H9 (cell line): Measurements from ENCODE around the gene KCTD16. TPM values are rescaled to one million over a fixed set of nuclear protein-coding genes. Genes with fewer than 3 reads are reported as not detected.

Experiments used
- DNase-seq: peaks from one replicate; pipeline ENCODE4 v3.0.0-alpha.2; 2017
- H2AFZ ChIP-seq: one replicate; pipeline ENCODE4 v1.6.1; 2013; ENCODE audit warnings: mild to moderate bottlenecking, low read length, control low read depth, moderate library complexity
- H2AK5ac ChIP-seq: 2 replicates; pipeline ENCODE4 v1.6.1; 2013; ENCODE audit warnings: low read length, control low read depth, mixed read lengths; ENCODE audit not compliant: insufficient read length
- H2BK120ac ChIP-seq: one replicate; pipeline ENCODE4 v1.6.1; 2013; ENCODE audit warnings: low read depth, mild to moderate bottlenecking, low read length, control low read depth, inconsistent platforms; ENCODE audit not compliant: poor library complexity, severe bottlenecking
- H2BK12ac ChIP-seq: 2 replicates; pipeline ENCODE4 v1.6.1; 2013; ENCODE audit warnings: low read length, control low read depth, mixed read lengths, low read depth; ENCODE audit not compliant: insufficient read length
- H2BK15ac ChIP-seq: 2 replicates; pipeline ENCODE4 v1.6.1; 2013; ENCODE audit warnings: low read depth, low read length, control low read depth
- H2BK20ac ChIP-seq: one replicate; pipeline ENCODE4 v1.6.1; 2013; ENCODE audit warnings: low read depth, mild to moderate bottlenecking, low read length, control low read depth, inconsistent platforms; ENCODE audit not compliant: poor library complexity, severe bottlenecking
- H2BK5ac ChIP-seq: 2 replicates; pipeline ENCODE4 v1.6.1; 2013; ENCODE audit warnings: low read length, control low read depth, mixed read lengths; ENCODE audit not compliant: insufficient read length
- H3K14ac ChIP-seq: 2 replicates; pipeline ENCODE4 v1.6.1; 2013; ENCODE audit warnings: low read length, control low read depth; ENCODE audit not compliant: insufficient read depth
- H3K18ac ChIP-seq: 2 replicates; pipeline ENCODE4 v1.6.1; 2013; ENCODE audit warnings: low read depth, mild to moderate bottlenecking, mixed read lengths, low read length, control low read depth; ENCODE audit not compliant: insufficient read length
- H3K23ac ChIP-seq: 2 replicates; pipeline ENCODE4 v1.6.1; 2013; ENCODE audit warnings: low read length, control low read depth, mixed read lengths, low read depth; ENCODE audit not compliant: insufficient read length
- H3K23me2 ChIP-seq: 2 replicates; pipeline ENCODE4 v1.6.1; 2013; ENCODE audit warnings: low read depth, mild to moderate bottlenecking, mixed read lengths, low read length, control low read depth; ENCODE audit not compliant: insufficient read length, poor library complexity, severe bottlenecking
- H3K27ac ChIP-seq: 2 replicates; pipeline ENCODE4 v1.5.1; 2013; ENCODE audit warnings: low read length, control low read depth, mixed read lengths, low read depth; ENCODE audit not compliant: insufficient read length
- H3K27me3 ChIP-seq: 2 replicates; pipeline ENCODE4 v1.6.1; 2013; ENCODE audit warnings: low read length, control low read depth, inconsistent platforms; ENCODE audit not compliant: insufficient read depth
- H3K4ac ChIP-seq: 2 replicates; pipeline ENCODE4 v1.6.1; 2013; ENCODE audit warnings: low read depth, mild to moderate bottlenecking, control low read depth, inconsistent platforms, low read length, moderate library complexity
- H3K4me1 ChIP-seq: 2 replicates; pipeline ENCODE4 v1.6.1; 2013; ENCODE audit warnings: low read length, control low read depth, inconsistent platforms; ENCODE audit not compliant: insufficient read depth
- H3K4me2 ChIP-seq: 2 replicates; pipeline ENCODE4 v1.6.1; 2013; ENCODE audit warnings: low read length, control low read depth, mixed read lengths; ENCODE audit not compliant: insufficient read length, insufficient read depth
- H3K56ac ChIP-seq: 2 replicates; pipeline ENCODE4 v1.6.1; 2013; ENCODE audit warnings: low read depth, mild to moderate bottlenecking, mixed read lengths, low read length, control low read depth; ENCODE audit not compliant: insufficient read length
- H3K79me1 ChIP-seq: 2 replicates; pipeline ENCODE4 v1.6.1; 2013; ENCODE audit warnings: low read depth, mild to moderate bottlenecking, moderate library complexity, low read length, control low read depth, inconsistent platforms; ENCODE audit not compliant: insufficient read depth, poor library complexity, severe bottlenecking
- H3K79me2 ChIP-seq: 2 replicates; pipeline ENCODE4 v1.6.1; 2013; ENCODE audit warnings: low read length, control low read depth, inconsistent platforms; ENCODE audit not compliant: insufficient read depth
- H3K9ac ChIP-seq: 2 replicates; pipeline ENCODE4 v1.6.1; 2013; ENCODE audit warnings: low read length, control low read depth, mixed read lengths; ENCODE audit not compliant: insufficient read length; ENCODE audit errors: extremely low read depth
- H3K9me3 ChIP-seq: one replicate; pipeline ENCODE4 v1.6.1; 2013; ENCODE audit warnings: low read depth, low read length, inconsistent platforms; ENCODE audit not compliant: control insufficient read depth
- H3T11ph ChIP-seq: one replicate; pipeline ENCODE4 v1.6.1; 2013; ENCODE audit warnings: mild to moderate bottlenecking, low read length, control low read depth, inconsistent platforms
- H4K20me1 ChIP-seq: one replicate; pipeline ENCODE4 v1.6.1; 2013; ENCODE audit not compliant: control insufficient read depth, insufficient read length, insufficient read depth
- H4K5ac ChIP-seq: 2 replicates; pipeline ENCODE4 v1.6.1; 2013; ENCODE audit warnings: low read depth, mild to moderate bottlenecking, mixed read lengths, low read length, control low read depth; ENCODE audit not compliant: insufficient read length
- H4K8ac ChIP-seq: replicated peaks from 2 replicates; pipeline ENCODE4 v1.6.1; 2013; ENCODE audit warnings: low read length, control low read depth, mixed read lengths, low read depth; ENCODE audit not compliant: insufficient read length
- H4K91ac ChIP-seq: 2 replicates; pipeline ENCODE4 v1.6.1; 2013; ENCODE audit warnings: low read depth, mild to moderate bottlenecking, moderate library complexity, mixed read lengths, low read length, control low read depth; ENCODE audit not compliant: insufficient read length
- H3K27ac Mint-ChIP-seq, 3 experiments: 2 replicates in 2 of 3; 3 replicates in 1 of 3; pipeline ENCODE4 v1.8.0; 2020 to 2021; ENCODE audit warnings: mixed read lengths in 3 of 3, mild to moderate bottlenecking in 1 of 3, moderate library complexity in 1 of 3
- H3K27me3 Mint-ChIP-seq: 2 replicates; pipeline ENCODE4 v1.8.0; 2021; ENCODE audit warnings: low read depth, mild to moderate bottlenecking, moderate library complexity, mixed read lengths
- H3K36me3 Mint-ChIP-seq, 3 experiments: 2 replicates in 2 of 3; 3 replicates in 1 of 3; pipeline ENCODE4 v1.8.0; 2020 to 2021; ENCODE audit warnings: low read depth in 3 of 3, mixed read lengths in 3 of 3; ENCODE audit not compliant: insufficient read depth in 1 of 3
- H3K4me1 Mint-ChIP-seq, 2 experiments: 2 replicates each; pipeline ENCODE4 v1.8.0; 2020; ENCODE audit warnings: mixed read lengths in 2 of 2
- H3K4me3 Mint-ChIP-seq, 2 experiments: 2 replicates in 1 of 2; 3 replicates in 1 of 2; pipeline ENCODE4 v1.8.0; 2020 to 2021; ENCODE audit warnings: mild to moderate bottlenecking in 2 of 2, mixed read lengths in 2 of 2, moderate library complexity in 1 of 2
- H3K9me3 Mint-ChIP-seq, 2 experiments: 2 replicates in 1 of 2; 3 replicates in 1 of 2; pipeline ENCODE4 v1.8.0; 2020; ENCODE audit warnings: mild to moderate bottlenecking in 2 of 2, mixed read lengths in 2 of 2, moderate library complexity in 1 of 2
- CTCF ChIP-seq: fragments of 200-600 bp; sonication (generic); conservative IDR thresholded peaks from 3 replicates; pipeline ENCODE4 v1.8.0; 2021; ENCODE audit warnings: antibody characterized with exemption, mild to moderate bottlenecking
- total RNA-seq: library from RNA; stranded (reverse); gene quantifications from 2 replicates; pipeline ENCODE4 v1.2.1, GENCODE V29; 2021

KCTD16 gene
- total RNA-seq, 1 experiment from 2014 or later = 0.09 TPM

- no peak overlapping the region for H3K4ac ChIP-seq
- H3K4me3 Mint-ChIP-seq = no peak overlapping the region
These were observed 121.4 kb downstream of the KCTD16 start for GRCh38 chr5:144292029-144292428.

More at GRCh38 chr5:144292029-144292428, 121.4 kb downstream of the KCTD16 start:
- Histone ChIP-seq H3K4me2 (no peak overlapping the region), H3K18ac (no peak overlapping the region), H3K9me3 (no peaks in the 10 kb centered on the region), H2AFZ (no peak overlapping the region), H3K79me2 (no peaks in the 10 kb centered on the region), H2BK5ac (no peak overlapping the region), H2BK15ac (no peak overlapping the region), H3K56ac (no peak overlapping the region), H4K91ac (no peak overlapping the region), H3K4me1 (no peaks in the 10 kb centered on the region), H3K79me1 (no peaks in the 10 kb centered on the region), H3K23me2 (no peaks in the 10 kb centered on the region), H2BK20ac (no peak overlapping the region), H2BK12ac (no peak overlapping the region), H4K8ac (no peak overlapping the region), H3K27me3 (no peaks in the 10 kb centered on the region), H4K5ac (no peak overlapping the region), H2AK5ac (no peak overlapping the region), H3T11ph (no peak overlapping the region), H2BK120ac (no peak overlapping the region), H3K9ac (no peak overlapping the region), H3K27ac (no peak overlapping the region), H4K20me1 (no peaks in the 10 kb centered on the region), H3K23ac (no peak overlapping the region), H3K14ac (no peak overlapping the region)
- H3K27ac Mint-ChIP-seq = no peak overlapping the region
- no peaks in the 10 kb centered on the region; the same call in 1 of the 2 replicates for H3K27me3 Mint-ChIP-seq
- TF ChIP-seq CTCF = no peak
- DNase-seq = no peak
- peaks cover under 1 to 11% (median 6%) of the 10 kb centered on the region in 3 experiments; a peak in 6 of 7 replicates for H3K36me3 Mint-ChIP-seq
- peaks cover 4 to 7% of the 10 kb centered on the region in 2 experiments; a peak in 3 of 4 replicates for H3K4me1 Mint-ChIP-seq
- H3K9me3 Mint-ChIP-seq = peaks cover 9% of the 10 kb centered on the region in 2 experiments; a peak in 4 of 5 replicates
